GM23338 (cell line): ENCODE measurements around the gene TMED10. TPM values are rescaled to one million over a fixed set of nuclear protein-coding genes. Genes with fewer than 3 reads are reported as not detected.

ENCODE experiments used
- ATAC-seq: fragments of 200-7000 bp; cut with Tn5 transposase; 3 replicates; pipeline ENCODE4 v1.9.1; 2020
- DNase-seq: peaks from one replicate; pipeline ENCODE4 v3.0.0-alpha.2; 2015; ENCODE audit warnings: low spot score
- H2AFZ ChIP-seq: fragments of 200-600 bp; sonication (generic); 2 replicates; pipeline ENCODE4 v1.8.0; 2016; ENCODE audit warnings: antibody characterized with exemption, mild to moderate bottlenecking, moderate library complexity
- H3F3A ChIP-seq: fragments of 200-600 bp; sonication (generic); replicated peaks from 2 replicates; pipeline ENCODE4 v1.8.0; 2017; ENCODE audit warnings: antibody characterized with exemption, mixed run types, low read depth
- H3K27ac ChIP-seq: fragments of 200-600 bp; sonication (generic); 2 replicates; pipeline ENCODE4 v1.6.1; 2016; ENCODE audit warnings: low read depth
- H3K27me3 ChIP-seq: fragments of 200-600 bp; sonication (generic); 2 replicates; pipeline ENCODE4 v1.8.0; 2016; ENCODE audit warnings: mild to moderate bottlenecking, mixed run types, moderate library complexity; ENCODE audit not compliant: insufficient read depth
- H3K36me3 ChIP-seq: fragments of 200-600 bp; sonication (generic); 2 replicates; pipeline ENCODE4 v1.8.0; 2016; ENCODE audit warnings: mild to moderate bottlenecking; ENCODE audit not compliant: insufficient read depth
- H3K4me1 ChIP-seq: fragments of 200-600 bp; sonication (generic); 2 replicates; pipeline ENCODE4 v1.8.0; 2016; ENCODE audit warnings: mild to moderate bottlenecking, moderate library complexity; ENCODE audit not compliant: insufficient read depth
- H3K4me2 ChIP-seq: fragments of 200-600 bp; sonication (generic); 2 replicates; pipeline ENCODE4 v1.7.1; 2017; ENCODE audit warnings: mixed run types
- H3K4me3 ChIP-seq: fragments of 200-600 bp; sonication (generic); 2 replicates; pipeline ENCODE4 v1.6.1; 2016; ENCODE audit warnings: mixed run types
- H3K79me2 ChIP-seq: fragments of 200-600 bp; sonication (generic); replicated peaks from 2 replicates; pipeline ENCODE4 v1.8.0; 2017; ENCODE audit warnings: mild to moderate bottlenecking; ENCODE audit not compliant: insufficient read depth
- H3K9me2 ChIP-seq: fragments of 200-600 bp; sonication (generic); 2 replicates; pipeline ENCODE4 v1.8.0; 2017; ENCODE audit not compliant: insufficient read depth
- H4K20me1 ChIP-seq: fragments of 200-600 bp; sonication (generic); replicated peaks from 2 replicates; pipeline ENCODE4 v1.8.0; 2017; ENCODE audit warnings: mild to moderate bottlenecking; ENCODE audit not compliant: insufficient read depth
- H3K27ac Mint-ChIP-seq: 2 replicates; pipeline ENCODE4 v1.8.0; 2020; ENCODE audit warnings: inconsistent platforms, mild to moderate bottlenecking, moderate library complexity, mixed read lengths
- H3K27me3 Mint-ChIP-seq: 3 replicates; pipeline ENCODE4 v1.8.0; 2022; ENCODE audit warnings: low read depth, mild to moderate bottlenecking, moderate library complexity, mixed read lengths, inconsistent platforms; ENCODE audit not compliant: insufficient read depth, poor library complexity
- H3K36me3 Mint-ChIP-seq: 3 replicates; pipeline ENCODE4 v1.8.0; 2021; ENCODE audit warnings: low read depth, mild to moderate bottlenecking, inconsistent platforms, moderate library complexity, mixed read lengths
- H3K4me1 Mint-ChIP-seq: 3 replicates; pipeline ENCODE4 v1.8.0; 2020; ENCODE audit warnings: mild to moderate bottlenecking, inconsistent platforms, mixed read lengths
- H3K4me3 Mint-ChIP-seq: 3 replicates; pipeline ENCODE4 v1.8.0; 2021; ENCODE audit warnings: moderate library complexity, mild to moderate bottlenecking, inconsistent platforms, mixed read lengths
- H3K9me3 Mint-ChIP-seq: 3 replicates; pipeline ENCODE4 v1.8.0; 2020; ENCODE audit warnings: moderate library complexity, mild to moderate bottlenecking, inconsistent platforms, mixed read lengths
- CREB1 ChIP-seq: fragments of 250-450 bp; sonication (Bioruptor Pico); IDR thresholded peaks from 2 replicates; pipeline ENCODE4 v1.5.0; 2020; ENCODE audit warnings: low read depth, mild to moderate bottlenecking, moderate library complexity
- EZH2 ChIP-seq: fragments of 200-600 bp; sonication (generic); IDR thresholded peaks from one replicate; pipeline ENCODE4 v1.8.0; 2017; ENCODE audit warnings: antibody characterized with exemption, mild to moderate bottlenecking, low read depth; ENCODE audit not compliant: unreplicated experiment
- NANOG ChIP-seq: IDR thresholded peaks from 2 replicates; pipeline ENCODE4 v1.6.1; 2016; ENCODE audit warnings: antibody characterized with exemption, borderline replicate concordance
- STAT1 ChIP-seq: IDR thresholded peaks from one replicate; pipeline ENCODE4 v1.6.1; 2016; ENCODE audit warnings: antibody characterized with exemption; ENCODE audit not compliant: unreplicated experiment
- polyA plus RNA-seq: library from polyadenylated mRNA; unstranded; fragments of >200 nt; fragmentation: Nextera tagmentation; extraction: Ambion mirVana; gene quantifications from 2 replicates; pipeline ENCODE4 v1.2.1, GENCODE V29; 2016
- total RNA-seq: library from RNA; depleted of rRNA; stranded (reverse); fragments of >200 nt; shearing (Covaris generic); gene quantifications from 2 replicates; pipeline ENCODE4 v1.2.3, GENCODE V29; 2014
- TF ChIP-seq, protein P1 (sequence below): IDR thresholded peaks from 2 replicates; pipeline ENCODE4 v1.6.1; 2016; ENCODE audit warnings: antibody characterized with exemption
- TF ChIP-seq, protein P2 (sequence below): fragments of 250-450 bp; sonication (Bioruptor Pico); IDR thresholded peaks from 2 replicates; pipeline ENCODE4 v1.5.0; 2020; ENCODE audit warnings: mild to moderate bottlenecking, moderate library complexity

The TMED10 gene
- total and polyA plus RNA-seq, 2 experiments from 2014 or later = 180 to 196 TPM

DNA sequence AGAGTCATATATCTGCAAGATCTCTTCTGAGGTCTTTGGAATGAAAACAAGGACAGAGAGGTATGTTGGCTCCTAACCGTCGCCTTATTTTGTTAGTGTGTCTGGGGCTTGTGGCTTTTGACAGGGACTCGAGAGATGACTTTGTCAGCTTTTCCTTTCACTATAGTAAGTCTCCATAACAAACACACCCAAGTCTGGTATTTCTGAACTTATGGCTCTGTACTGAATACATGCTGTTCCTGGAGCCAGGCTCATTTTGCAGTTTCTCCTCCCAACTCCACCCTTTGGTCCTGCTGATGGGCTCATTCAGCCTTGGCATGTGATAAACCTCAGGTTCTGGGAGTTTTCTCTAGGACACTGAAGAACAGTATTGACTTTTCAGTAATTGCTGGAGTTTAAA lies 27.7 kb upstream of the TMED10 start:
- Mint-ChIP-seq H3K36me3 (no peaks in the 10 kb centered on the region), H3K27ac (no peak overlapping the region), H3K9me3 (no peaks in the 10 kb centered on the region), H3K4me3 (no peak overlapping the region), H3K4me1 (peaks cover 4% of the 10 kb centered on the region), H3K27me3 (peaks cover 9% of the 10 kb centered on the region)
- no peaks in the 10 kb centered on the region for H3K79me2 ChIP-seq
- no peak overlapping the region for H2AFZ ChIP-seq
- no peaks in the 10 kb centered on the region for H3K36me3 ChIP-seq
- no peak overlapping the region for H3K4me3 ChIP-seq
- H3K27ac ChIP-seq = no peak overlapping the region
- no peaks in the 10 kb centered on the region for H3F3A ChIP-seq
- H3K9me2 ChIP-seq = no peaks in the 10 kb centered on the region
- DNase-seq (no peak), ATAC-seq (no peak)
- TF ChIP-seq, protein P1, sequence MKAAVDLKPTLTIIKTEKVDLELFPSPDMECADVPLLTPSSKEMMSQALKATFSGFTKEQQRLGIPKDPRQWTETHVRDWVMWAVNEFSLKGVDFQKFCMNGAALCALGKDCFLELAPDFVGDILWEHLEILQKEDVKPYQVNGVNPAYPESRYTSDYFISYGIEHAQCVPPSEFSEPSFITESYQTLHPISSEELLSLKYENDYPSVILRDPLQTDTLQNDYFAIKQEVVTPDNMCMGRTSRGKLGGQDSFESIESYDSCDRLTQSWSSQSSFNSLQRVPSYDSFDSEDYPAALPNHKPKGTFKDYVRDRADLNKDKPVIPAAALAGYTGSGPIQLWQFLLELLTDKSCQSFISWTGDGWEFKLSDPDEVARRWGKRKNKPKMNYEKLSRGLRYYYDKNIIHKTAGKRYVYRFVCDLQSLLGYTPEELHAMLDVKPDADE = no peak
- TF ChIP-seq EZH2 = no peak
- TF ChIP-seq, protein P2, sequence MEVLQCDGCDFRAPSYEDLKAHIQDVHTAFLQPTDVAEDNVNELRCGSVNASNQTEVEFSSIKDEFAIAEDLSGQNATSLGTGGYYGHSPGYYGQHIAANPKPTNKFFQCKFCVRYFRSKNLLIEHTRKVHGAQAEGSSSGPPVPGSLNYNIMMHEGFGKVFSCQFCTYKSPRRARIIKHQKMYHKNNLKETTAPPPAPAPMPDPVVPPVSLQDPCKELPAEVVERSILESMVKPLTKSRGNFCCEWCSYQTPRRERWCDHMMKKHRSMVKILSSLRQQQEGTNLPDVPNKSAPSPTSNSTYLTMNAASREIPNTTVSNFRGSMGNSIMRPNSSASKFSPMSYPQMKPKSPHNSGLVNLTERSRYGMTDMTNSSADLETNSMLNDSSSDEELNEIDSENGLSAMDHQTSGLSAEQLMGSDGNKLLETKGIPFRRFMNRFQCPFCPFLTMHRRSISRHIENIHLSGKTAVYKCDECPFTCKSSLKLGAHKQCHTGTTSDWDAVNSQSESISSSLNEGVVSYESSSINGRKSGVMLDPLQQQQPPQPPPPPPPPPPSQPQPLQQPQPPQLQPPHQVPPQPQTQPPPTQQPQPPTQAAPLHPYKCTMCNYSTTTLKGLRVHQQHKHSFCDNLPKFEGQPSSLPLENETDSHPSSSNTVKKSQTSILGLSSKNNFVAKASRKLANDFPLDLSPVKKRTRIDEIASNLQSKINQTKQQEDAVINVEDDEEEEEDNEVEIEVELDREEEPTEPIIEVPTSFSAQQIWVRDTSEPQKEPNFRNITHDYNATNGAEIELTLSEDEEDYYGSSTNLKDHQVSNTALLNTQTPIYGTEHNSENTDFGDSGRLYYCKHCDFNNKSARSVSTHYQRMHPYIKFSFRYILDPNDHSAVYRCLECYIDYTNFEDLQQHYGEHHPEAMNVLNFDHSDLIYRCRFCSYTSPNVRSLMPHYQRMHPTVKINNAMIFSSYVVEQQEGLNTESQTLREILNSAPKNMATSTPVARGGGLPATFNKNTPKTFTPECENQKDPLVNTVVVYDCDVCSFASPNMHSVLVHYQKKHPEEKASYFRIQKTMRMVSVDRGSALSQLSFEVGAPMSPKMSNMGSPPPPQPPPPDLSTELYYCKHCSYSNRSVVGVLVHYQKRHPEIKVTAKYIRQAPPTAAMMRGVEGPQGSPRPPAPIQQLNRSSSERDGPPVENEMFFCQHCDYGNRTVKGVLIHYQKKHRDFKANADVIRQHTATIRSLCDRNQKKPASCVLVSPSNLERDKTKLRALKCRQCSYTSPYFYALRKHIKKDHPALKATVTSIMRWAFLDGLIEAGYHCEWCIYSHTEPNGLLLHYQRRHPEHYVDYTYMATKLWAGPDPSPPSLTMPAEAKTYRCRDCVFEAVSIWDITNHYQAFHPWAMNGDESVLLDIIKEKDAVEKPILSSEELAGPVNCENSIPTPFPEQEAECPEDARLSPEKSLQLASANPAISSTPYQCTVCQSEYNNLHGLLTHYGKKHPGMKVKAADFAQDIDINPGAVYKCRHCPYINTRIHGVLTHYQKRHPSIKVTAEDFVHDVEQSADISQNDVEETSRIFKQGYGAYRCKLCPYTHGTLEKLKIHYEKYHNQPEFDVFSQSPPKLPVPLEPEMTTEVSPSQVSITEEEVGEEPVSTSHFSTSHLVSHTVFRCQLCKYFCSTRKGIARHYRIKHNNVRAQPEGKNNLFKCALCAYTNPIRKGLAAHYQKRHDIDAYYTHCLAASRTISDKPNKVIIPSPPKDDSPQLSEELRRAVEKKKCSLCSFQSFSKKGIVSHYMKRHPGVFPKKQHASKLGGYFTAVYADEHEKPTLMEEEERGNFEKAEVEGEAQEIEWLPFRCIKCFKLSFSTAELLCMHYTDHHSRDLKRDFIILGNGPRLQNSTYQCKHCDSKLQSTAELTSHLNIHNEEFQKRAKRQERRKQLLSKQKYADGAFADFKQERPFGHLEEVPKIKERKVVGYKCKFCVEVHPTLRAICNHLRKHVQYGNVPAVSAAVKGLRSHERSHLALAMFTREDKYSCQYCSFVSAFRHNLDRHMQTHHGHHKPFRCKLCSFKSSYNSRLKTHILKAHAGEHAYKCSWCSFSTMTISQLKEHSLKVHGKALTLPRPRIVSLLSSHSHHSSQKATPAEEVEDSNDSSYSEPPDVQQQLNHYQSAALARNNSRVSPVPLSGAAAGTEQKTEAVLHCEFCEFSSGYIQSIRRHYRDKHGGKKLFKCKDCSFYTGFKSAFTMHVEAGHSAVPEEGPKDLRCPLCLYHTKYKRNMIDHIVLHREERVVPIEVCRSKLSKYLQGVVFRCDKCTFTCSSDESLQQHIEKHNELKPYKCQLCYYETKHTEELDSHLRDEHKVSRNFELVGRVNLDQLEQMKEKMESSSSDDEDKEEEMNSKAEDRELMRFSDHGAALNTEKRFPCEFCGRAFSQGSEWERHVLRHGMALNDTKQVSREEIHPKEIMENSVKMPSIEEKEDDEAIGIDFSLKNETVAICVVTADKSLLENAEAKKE (CRISPR knock-in tag) = no peak
- TF ChIP-seq STAT1 = no peak
- H3K27me3 ChIP-seq = no peaks in the 10 kb centered on the region
- H3K4me1 ChIP-seq = no peaks in the 10 kb centered on the region
- H3K4me2 ChIP-seq = no peak overlapping the region
- H4K20me1 ChIP-seq = no peaks in the 10 kb centered on the region

- peaks cover 7% of the 10 kb centered on the region for H3K4me1 Mint-ChIP-seq
- H3K9me3 Mint-ChIP-seq = no peaks in the 10 kb centered on the region
- no peak overlapping the region for H3K4me3 Mint-ChIP-seq
- TF ChIP-seq NANOG = no peak
- no peak for TF ChIP-seq CREB1 (CRISPR knock-in tag)
- TF ChIP-seq, protein P2 (CRISPR knock-in tag) = no peak
Observed at GRCh38 chr14:75202657-75203056, 26.2 kb upstream of the TMED10 start.

More at GRCh38 chr14:75202657-75203056, 26.2 kb upstream of the TMED10 start:
- DNase-seq (no peak), ATAC-seq (no peak)
- Histone ChIP-seq H2AFZ (no peak overlapping the region), H3K9me2 (no peaks in the 10 kb centered on the region), H3K27ac (no peak overlapping the region), H3F3A (no peaks in the 10 kb centered on the region), H3K4me2 (no peak overlapping the region), H3K4me3 (no peak overlapping the region), H3K36me3 (no peaks in the 10 kb centered on the region), H3K79me2 (no peaks in the 10 kb centered on the region), H3K4me1 (no peaks in the 10 kb centered on the region), H4K20me1 (no peaks in the 10 kb centered on the region), H3K27me3 (no peaks in the 10 kb centered on the region)
- H3K27me3 Mint-ChIP-seq = peaks cover 9% of the 10 kb centered on the region
- H3K27ac Mint-ChIP-seq = no peak overlapping the region
- H3K36me3 Mint-ChIP-seq = no peaks in the 10 kb centered on the region
